ENCODE measurements around the gene ABCC1. TPM values are rescaled to one million over a fixed set of nuclear protein-coding genes. Genes with fewer than 3 reads are reported as not detected.
"Not testable (repeated sequence)": the region's sequence is repeated elsewhere in the genome, so short reads cannot be mapped to it uniquely, and the experiment has no call there.

The ABCC1 gene
- total RNA-seq, 1 donor from 2014 or later = 33.9 TPM

GRCh38 chr16:16161319-16161718, 211.9 kb downstream of the ABCC1 start:
- ATAC-seq = no peak

- not testable (repeated sequence) for ATAC-seq
These were observed 212.4 kb downstream of the ABCC1 start for GRCh38 chr16:16161840-16162239.

- ATAC-seq = no peak
These were observed 213.2 kb downstream of the ABCC1 start for GRCh38 chr16:16162591-16162990.

- ATAC-seq = no peak
These were observed 213.7 kb downstream of the ABCC1 start for GRCh38 chr16:16163109-16163508.

GRCh38 chr16:16163571-16163970, 214.2 kb downstream of the ABCC1 start:
- no peak for ATAC-seq

- no peak for ATAC-seq
These were observed 214.8 kb downstream of the ABCC1 start for GRCh38 chr16:16164243-16164642.

- ATAC-seq = no peak
These were observed 216.7 kb downstream of the ABCC1 start for GRCh38 chr16:16166085-16166484.

GRCh38 chr16:16166949-16167348, 217.5 kb downstream of the ABCC1 start:
- ATAC-seq = no peak

- ATAC-seq = no peak
These were observed 218.5 kb downstream of the ABCC1 start for GRCh38 chr16:16167927-16168326.

- ATAC-seq = no peak
These were observed 219.0 kb downstream of the ABCC1 start for GRCh38 chr16:16168431-16168830.

- ATAC-seq = no peak
These were observed 220.2 kb downstream of the ABCC1 start for GRCh38 chr16:16169615-16170014.

- ATAC-seq = no peak
These were observed 222.0 kb downstream of the ABCC1 start for GRCh38 chr16:16171332-16171919.

- no peak for ATAC-seq
These were observed 223.6 kb downstream of the ABCC1 start for GRCh38 chr16:16172991-16173390.

GRCh38 chr16:16175296-16175695, 225.9 kb downstream of the ABCC1 start:
- no peak for ATAC-seq

GRCh38 chr16:16176328-16176727, 226.9 kb downstream of the ABCC1 start:
- no peak for ATAC-seq

- no peak for ATAC-seq
These were observed 229.2 kb downstream of the ABCC1 start for GRCh38 chr16:16178455-16179162.

GRCh38 chr16:16181748-16182147, 232.3 kb downstream of the ABCC1 start:
- ATAC-seq = not testable (repeated sequence)

- ATAC-seq = no peak
These were observed 233.5 kb downstream of the ABCC1 start for GRCh38 chr16:16182918-16183317.

- ATAC-seq = no peak
These were observed 234.1 kb downstream of the ABCC1 start for GRCh38 chr16:16183562-16183961.

GRCh38 chr16:16184594-16184993, 235.2 kb downstream of the ABCC1 start:
- peak; percentile 9 for ATAC-seq

GRCh38 chr16:16185095-16185494, 235.7 kb downstream of the ABCC1 start:
- no peak for ATAC-seq

- ATAC-seq = no peak
These were observed 237.4 kb downstream of the ABCC1 start for GRCh38 chr16:16186820-16187219.

- no peak for ATAC-seq
These were observed 239.4 kb downstream of the ABCC1 start for GRCh38 chr16:16188827-16189226.

GRCh38 chr16:16189842-16190241, 240.4 kb downstream of the ABCC1 start:
- no peak for ATAC-seq

- no peak for ATAC-seq
These were observed 241.1 kb downstream of the ABCC1 start for GRCh38 chr16:16190546-16190945.
